K562 (cell line): ENCODE data around the gene NCOA1. TPM values are rescaled to one million over a fixed set of nuclear protein-coding genes. Genes with fewer than 3 reads are reported as not detected.

Source experiments
- ATAC-seq: fragments of 200-7000 bp; cut with Tn5 transposase; 3 replicates; pipeline ENCODE4 v1.9.1; 2020; ENCODE audit warnings: moderate library complexity
- BruUV-seq: library from RNA; stranded (reverse); fragments of 400-500 nt; replicated peaks from 2 replicates; lab custom pipeline; 2021; lab: Mats Ljungman, UMichigan
- CTCF ChIA-PET: fragments of 300-600 bp; formaldehyde crosslinking; extraction: SDS; loops from one replicate; lab custom pipeline; 2021; ENCODE audit warnings: low intra/inter-chr PET ratio; lab: Yijun Ruan, JAX
- POLR2A ChIA-PET: fragments of 300-600, 350-650 bp; sonication (Branson Sonifier 250); formaldehyde crosslinking; extraction: SDS; loops from one replicate; lab custom pipeline; 2021; ENCODE audit warnings: antibody characterized with exemption, inconsistent platforms; lab: Yijun Ruan, JAX
- DNase-seq, 4 experiments: peaks; one replicate each; pipeline versions ENCODE4 v3.0.0 to v3.0.0-alpha.2; 2011 to 2018; ENCODE audit warnings: low spot score in 3 of 4, mixed read lengths in 3 of 4; ENCODE audit errors: extremely low read depth in 1 of 4
- FAIRE-seq: peaks from 2 replicates; lab custom pipeline; 2011; peaks lifted over from hg19 to GRCh38; lab: Jason Lieb, UNC
- H2AFZ ChIP-seq: 2 replicates; pipeline ENCODE4 v1.6.0; 2011; ENCODE audit warnings: low read depth, low read length, control low read depth, inconsistent platforms
- H3K27ac ChIP-seq: fragments of 200-600 bp; 3 replicates; pipeline ENCODE4 v1.8.0; 2011; ENCODE audit warnings: low read depth, mild to moderate bottlenecking, control low read depth, inconsistent platforms, low read length, moderate library complexity, mixed read lengths; ENCODE audit errors: extremely low read depth
- H3K27me3 ChIP-seq, 2 experiments: fragments of 300-600 bp in 1 of 2; 2 replicates in 1 of 2; 3 replicates in 1 of 2; pipeline versions ENCODE4 v1.6.0 to v1.8.0; 2011; ENCODE audit warnings: inconsistent platforms in 2 of 2, low read length in 2 of 2, mild to moderate bottlenecking in 1 of 2, mixed read lengths in 1 of 2, moderate library complexity in 1 of 2; ENCODE audit not compliant: control insufficient read depth in 2 of 2, insufficient read depth in 2 of 2
- H3K36me3 ChIP-seq: fragments of 300-600 bp; 3 replicates; pipeline ENCODE4 v1.8.0; 2011; ENCODE audit warnings: mild to moderate bottlenecking, low read length, inconsistent platforms; ENCODE audit not compliant: control insufficient read depth, insufficient read depth
- H3K4me1 ChIP-seq, 2 experiments: fragments of 200-600 bp in 1 of 2; replicated peaks in 1 of 2; 2 replicates in 1 of 2; 3 replicates in 1 of 2; pipeline versions ENCODE4 v1.5.1 to v1.8.0; 2011; ENCODE audit warnings: inconsistent platforms in 2 of 2, low read length in 2 of 2, mild to moderate bottlenecking in 1 of 2, mixed read lengths in 1 of 2, moderate library complexity in 1 of 2; ENCODE audit not compliant: control insufficient read depth in 2 of 2, insufficient read depth in 2 of 2
- H3K4me2 ChIP-seq: 2 replicates; pipeline ENCODE4 v1.6.1; 2011; ENCODE audit warnings: low read length, control low read depth, inconsistent platforms, mixed read lengths; ENCODE audit not compliant: insufficient read depth
- H3K4me3 ChIP-seq: fragments of 200-600 bp; sonication (generic), shearing (Covaris generic); 2 replicates; pipeline ENCODE4 v1.5.1; 2016; ENCODE audit warnings: control low read depth, inconsistent platforms
- H3K79me2 ChIP-seq: fragments of 200-600 bp; 3 replicates; pipeline ENCODE4 v1.8.0; 2011; ENCODE audit warnings: low read length, inconsistent platforms; ENCODE audit not compliant: control insufficient read depth, insufficient read depth
- H3K9ac ChIP-seq, 2 experiments: 2 replicates each; pipeline versions ENCODE4 v1.6.0 to v1.6.1; 2011; ENCODE audit warnings: low read depth in 2 of 2, low read length in 2 of 2, control low read depth in 1 of 2, inconsistent platforms in 1 of 2, mild to moderate bottlenecking in 1 of 2, mixed read lengths in 1 of 2; ENCODE audit not compliant: insufficient read depth in 1 of 2
- H3K9me1 ChIP-seq: one replicate; pipeline ENCODE4 v1.6.0; 2011; ENCODE audit warnings: inconsistent platforms, mild to moderate bottlenecking, low read length, moderate library complexity; ENCODE audit not compliant: control insufficient read depth, insufficient read depth
- H3K9me3 ChIP-seq: replicated peaks from 2 replicates; pipeline ENCODE4 v1.5.1; 2011; ENCODE audit warnings: low read depth, low read length, inconsistent platforms; ENCODE audit not compliant: control insufficient read depth, insufficient read depth
- H4K20me1 ChIP-seq: replicated peaks from 2 replicates; pipeline ENCODE4 v1.6.1; 2011; ENCODE audit warnings: low read length, inconsistent platforms, mixed read lengths; ENCODE audit not compliant: control insufficient read depth, insufficient read depth
- ELF1 ChIP-seq: fragments of 200-800 bp; sonication (Bioruptor generic); IDR thresholded peaks from 2 replicates; pipeline ENCODE4 v1.6.1; 2016; ENCODE audit warnings: missing genetic modification characterization, missing compliant biosample characterization
- JUN ChIP-seq, 2 experiments: sonication (generic) in 1 of 2; formaldehyde crosslinking in 1 of 2; IDR thresholded peaks; 2 replicates each; pipeline versions ENCODE4 v1.6.1 to v1.8.0; 2012 to 2022; ENCODE audit warnings: borderline replicate concordance in 2 of 2, mild to moderate bottlenecking in 2 of 2, improper control_type of control experiment in 1 of 2, low read depth in 1 of 2, low read length in 1 of 2, missing genetic modification reagents in 1 of 2
- STAT5A ChIP-seq: IDR thresholded peaks from 2 replicates; pipeline ENCODE4 v1.6.1; 2012; ENCODE audit warnings: low read length, inconsistent platforms, borderline replicate concordance
- XRCC5 ChIP-seq: fragments of 200-400 bp; formaldehyde crosslinking; IDR thresholded peaks from 2 replicates; pipeline ENCODE4 v1.6.1; 2017; ENCODE audit warnings: low read depth, mild to moderate bottlenecking, low read length
- ZNF253 ChIP-seq: fragments of 250-450 bp; sonication (Bioruptor Pico); conservative IDR thresholded peaks from 2 replicates; pipeline ENCODE4 v1.6.1; 2021; ENCODE audit warnings: mild to moderate bottlenecking
- ZNF57 ChIP-seq: fragments of 450-650 bp; formaldehyde crosslinking; IDR thresholded peaks from 2 replicates; pipeline ENCODE4 v1.4.0; 2020; ENCODE audit warnings: mild to moderate bottlenecking, moderate library complexity
- WGBS: fragments of 100-300 bp; shearing (Covaris generic); methylation state at CpG from one replicate; pipeline ENCODE4 v1.1.6; 2016; ENCODE audit warnings: low coverage, mixed read lengths; ENCODE audit not compliant: insufficient coverage; ENCODE audit errors: missing lambda C conversion rate; 5-methylcytosine and 5-hydroxymethylcytosine counted together
- in situ Hi-C: fragments of 300-500 bp; cut with MboI; formaldehyde crosslinking; loops from 4 replicates; pipeline ENCODE4 v1.15.0; 2018; ENCODE audit warnings: inconsistent platforms, mixed read lengths
- intact Hi-C: fragments of 100-400 bp; cut with micrococcal nuclease; formaldehyde crosslinking; loops from 2 replicates; pipeline ENCODE4 v1.14.2; 2022
- polyA plus RNA-seq, 8 experiments: library from polyadenylated mRNA; depleted of rRNA in 4 of 8; stranded (reverse) in 5 of 8; unstranded in 3 of 8; fragments of >200 nt; fragmentation: Nextera tagmentation in 2 of 8; fragmentation: Illumina TruSeq in 1 of 8; extraction: Ambion mirVana in 2 of 8; extraction: Trizol in 1 of 8; gene quantifications; 2 replicates each; pipeline versions ENCODE4 v1.2.1 to v1.2.3, GENCODE V29; 2011 to 2014; ENCODE audit warnings: inconsistent platforms in 1 of 8, missing spikeins in 1 of 8
- total RNA-seq, 7 experiments: library from RNA; depleted of rRNA in 6 of 7; stranded (reverse); fragments of >200 nt in 6 of 7; fragmentation: Illumina TruSeq in 2 of 7; extraction: Trizol in 2 of 7; gene quantifications; 2 replicates each; pipeline versions ENCODE4 v1.2.1 to v1.2.3, GENCODE V29; 2011 to 2021; ENCODE audit warnings: low replicate concordance in 1 of 7
- TF ChIP-seq, protein P1 (sequence below): sonication (generic); IDR thresholded peaks from 2 replicates; pipeline ENCODE4 v1.6.1; 2016
- TF ChIP-seq, protein P2 (sequence below): fragments of 450-650 bp; IDR thresholded peaks from 2 replicates; pipeline ENCODE4 v1.6.1; 2018; ENCODE audit not compliant: partially characterized antibody
- TF ChIP-seq, protein P3 (sequence below), 2 experiments: fragments of 450-650 bp in 1 of 2; sonication (generic) in 1 of 2; formaldehyde crosslinking in 1 of 2; IDR thresholded peaks in 1 of 2; conservative IDR thresholded peaks in 1 of 2; 2 replicates each; pipeline versions ENCODE4 v1.6.1 to v1.8.1; 2016 to 2023; ENCODE audit warnings: mild to moderate bottlenecking in 2 of 2, moderate library complexity in 2 of 2, inconsistent platforms in 1 of 2, missing genetic modification reagents in 1 of 2

NCOA1 gene
- total and polyA plus RNA-seq, 9 of the 15 experiments (the other 6 are each of a cell fraction or from before 2014, with no cell fraction given): 4.9 to 25.7 (median 17.0) TPM

DNA sequence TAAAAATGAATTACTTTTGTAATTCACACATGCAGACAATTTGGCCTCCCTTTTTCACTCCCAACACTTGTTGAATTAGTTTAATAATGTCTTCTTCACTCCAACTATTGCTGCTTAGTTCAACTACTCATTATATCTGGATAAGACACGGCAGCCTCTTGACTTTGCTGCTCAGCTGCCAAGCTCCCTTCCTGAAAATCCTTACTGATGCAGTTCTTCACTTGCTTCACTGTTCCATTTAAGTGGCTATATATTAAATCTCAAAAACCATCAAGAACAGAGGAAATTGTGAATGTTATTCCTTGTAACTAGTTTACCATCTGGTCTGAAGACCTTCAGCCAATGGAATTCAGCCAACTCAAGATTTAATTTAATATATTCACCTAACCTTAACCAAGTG is 127.1 kb downstream of the NCOA1 start:
- H3K4me2 ChIP-seq: no peak overlapping the region
- ATAC-seq: no peak
- no peak overlapping the region for H3K27ac ChIP-seq
- 57% methylated on average over 1 of the region's 1 CpG for WGBS
- H3K36me3 ChIP-seq: no peaks in the 10 kb centered on the region
- no peak overlapping the region for H3K4me3 ChIP-seq
- no peaks in the 10 kb centered on the region for H4K20me1 ChIP-seq
- peaks cover 4 to 15% of the 10 kb centered on the region in 2 experiments; a peak in 4 of 5 replicates for H3K4me1 ChIP-seq
- H3K79me2 ChIP-seq: 0 out of 3 replicates have a peak, but pooled peaks cover 4% of the 10 kb centered on the region
- FAIRE-seq: no peak
- intact Hi-C loops: no loop called here
- H3K9me3 ChIP-seq: no peaks in the 10 kb centered on the region
- no peaks in the 10 kb centered on the region for H3K27me3 ChIP-seq
- DNase-seq: no peak
- POLR2A ChIA-PET: no interaction called here
- H3K9me1 ChIP-seq: no peaks in the 10 kb centered on the region
- no TSS peak for BruUV-seq
- CTCF ChIA-PET: no interaction called here
- no peak overlapping the region for H2AFZ ChIP-seq
- in situ Hi-C loops: no loop called here
- TF ChIP-seq, protein P1, sequence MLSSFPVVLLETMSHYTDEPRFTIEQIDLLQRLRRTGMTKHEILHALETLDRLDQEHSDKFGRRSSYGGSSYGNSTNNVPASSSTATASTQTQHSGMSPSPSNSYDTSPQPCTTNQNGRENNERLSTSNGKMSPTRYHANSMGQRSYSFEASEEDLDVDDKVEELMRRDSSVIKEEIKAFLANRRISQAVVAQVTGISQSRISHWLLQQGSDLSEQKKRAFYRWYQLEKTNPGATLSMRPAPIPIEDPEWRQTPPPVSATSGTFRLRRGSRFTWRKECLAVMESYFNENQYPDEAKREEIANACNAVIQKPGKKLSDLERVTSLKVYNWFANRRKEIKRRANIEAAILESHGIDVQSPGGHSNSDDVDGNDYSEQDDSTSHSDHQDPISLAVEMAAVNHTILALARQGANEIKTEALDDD: 0 out of 2 replicates have a peak, but pooled peaks have one; percentile 48
- TF ChIP-seq ZNF57 (CRISPR knock-in tag): no peak
- no peak overlapping the region for H3K9ac ChIP-seq

DNA sequence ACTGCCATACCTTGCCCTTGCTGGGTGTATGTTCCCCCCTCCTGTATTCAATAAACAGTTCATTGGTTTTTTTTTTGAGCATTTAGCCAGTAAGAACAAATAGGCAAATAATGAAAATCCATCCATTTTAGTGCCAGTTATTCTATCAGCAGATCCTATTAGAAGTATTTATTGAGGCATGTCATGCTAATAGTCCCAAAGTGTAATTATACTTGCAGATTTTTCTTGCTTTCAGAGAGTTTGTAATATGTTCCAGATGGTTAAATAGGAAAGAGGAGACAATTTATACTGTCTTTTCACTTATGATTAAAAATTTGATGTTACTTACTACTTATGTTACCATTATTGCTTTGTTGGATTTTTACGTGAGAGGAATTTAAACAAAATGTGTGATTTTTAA is 127.6 kb downstream of the NCOA1 start:
- in situ Hi-C loops (no loop called here), intact Hi-C loops (no loop called here)
- Histone ChIP-seq H3K79me2 (0 out of 3 replicates have a peak, but pooled peaks cover 9% of the 10 kb centered on the region), H2AFZ (no peak overlapping the region), H3K9ac (no peak overlapping the region), H3K4me2 (no peak overlapping the region), H3K9me3 (no peaks in the 10 kb centered on the region), H3K36me3 (no peaks in the 10 kb centered on the region), H3K27me3 (no peaks in the 10 kb centered on the region), H3K27ac (no peak overlapping the region), H3K9me1 (no peaks in the 10 kb centered on the region), H4K20me1 (no peaks in the 10 kb centered on the region), H3K4me1 (peaks cover 4 to 19% of the 10 kb centered on the region in 2 experiments; a peak in 4 of 5 replicates), H3K4me3 (no peak overlapping the region)
- FAIRE-seq (no peak), DNase-seq (no peak), ATAC-seq (no peak)
- ChIA-PET CTCF (no interaction called here), POLR2A (no interaction called here)
- BruUV-seq: no TSS peak
- 89% methylated on average over 1 of the region's 1 CpG for WGBS
- TF ChIP-seq, protein P2, sequence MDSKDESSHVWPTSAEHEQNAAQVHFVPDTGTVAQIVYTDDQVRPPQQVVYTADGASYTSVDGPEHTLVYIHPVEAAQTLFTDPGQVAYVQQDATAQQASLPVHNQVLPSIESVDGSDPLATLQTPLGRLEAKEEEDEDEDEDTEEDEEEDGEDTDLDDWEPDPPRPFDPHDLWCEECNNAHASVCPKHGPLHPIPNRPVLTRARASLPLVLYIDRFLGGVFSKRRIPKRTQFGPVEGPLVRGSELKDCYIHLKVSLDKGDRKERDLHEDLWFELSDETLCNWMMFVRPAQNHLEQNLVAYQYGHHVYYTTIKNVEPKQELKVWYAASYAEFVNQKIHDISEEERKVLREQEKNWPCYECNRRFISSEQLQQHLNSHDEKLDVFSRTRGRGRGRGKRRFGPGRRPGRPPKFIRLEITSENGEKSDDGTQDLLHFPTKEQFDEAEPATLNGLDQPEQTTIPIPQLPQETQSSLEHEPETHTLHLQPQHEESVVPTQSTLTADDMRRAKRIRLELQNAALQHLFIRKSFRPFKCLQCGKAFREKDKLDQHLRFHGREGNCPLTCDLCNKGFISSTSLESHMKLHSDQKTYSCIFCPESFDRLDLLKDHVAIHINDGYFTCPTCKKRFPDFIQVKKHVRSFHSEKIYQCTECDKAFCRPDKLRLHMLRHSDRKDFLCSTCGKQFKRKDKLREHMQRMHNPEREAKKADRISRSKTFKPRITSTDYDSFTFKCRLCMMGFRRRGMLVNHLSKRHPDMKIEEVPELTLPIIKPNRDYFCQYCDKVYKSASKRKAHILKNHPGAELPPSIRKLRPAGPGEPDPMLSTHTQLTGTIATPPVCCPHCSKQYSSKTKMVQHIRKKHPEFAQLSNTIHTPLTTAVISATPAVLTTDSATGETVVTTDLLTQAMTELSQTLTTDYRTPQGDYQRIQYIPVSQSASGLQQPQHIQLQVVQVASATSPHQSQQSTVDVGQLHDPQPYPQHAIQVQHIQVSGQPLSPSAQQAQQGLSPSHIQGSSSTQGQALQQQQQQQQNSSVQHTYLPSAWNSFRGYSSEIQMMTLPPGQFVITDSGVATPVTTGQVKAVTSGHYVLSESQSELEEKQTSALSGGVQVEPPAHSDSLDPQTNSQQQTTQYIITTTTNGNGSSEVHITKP: no peak
- TF ChIP-seq JUN (IDR thresholded peaks at IDR 0.05; ENCODE audit: borderline replicate concordance, low read depth, low read length) (no peak), JUN (CRISPR knock-in tag; IDR thresholded peaks at IDR 0.05; ENCODE audit: borderline replicate concordance) (no peak), STAT5A (no peak), ZNF253 (CRISPR knock-in tag) (no peak), ELF1 (tag) (no peak), XRCC5 (no peak)
- TF ChIP-seq, protein P3, sequence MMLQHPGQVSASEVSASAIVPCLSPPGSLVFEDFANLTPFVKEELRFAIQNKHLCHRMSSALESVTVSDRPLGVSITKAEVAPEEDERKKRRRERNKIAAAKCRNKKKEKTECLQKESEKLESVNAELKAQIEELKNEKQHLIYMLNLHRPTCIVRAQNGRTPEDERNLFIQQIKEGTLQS (IDR thresholded peaks at IDR 0.05): no peak
- TF ChIP-seq, protein P3 (CRISPR knock-in tag; conservative IDR thresholded peaks at IDR 0.05): no peak
